Measurements from ENCODE around the gene MYOF. TPM values are rescaled to one million over a fixed set of nuclear protein-coding genes. Genes with fewer than 3 reads are reported as not detected.

The MYOF gene
- total and polyA plus RNA-seq, 9 of the 15 experiments (the other 6 are each of a cell fraction or from before 2014, with no cell fraction given), result 0.06 to 0.27 TPM; not detected in 7

DNA sequence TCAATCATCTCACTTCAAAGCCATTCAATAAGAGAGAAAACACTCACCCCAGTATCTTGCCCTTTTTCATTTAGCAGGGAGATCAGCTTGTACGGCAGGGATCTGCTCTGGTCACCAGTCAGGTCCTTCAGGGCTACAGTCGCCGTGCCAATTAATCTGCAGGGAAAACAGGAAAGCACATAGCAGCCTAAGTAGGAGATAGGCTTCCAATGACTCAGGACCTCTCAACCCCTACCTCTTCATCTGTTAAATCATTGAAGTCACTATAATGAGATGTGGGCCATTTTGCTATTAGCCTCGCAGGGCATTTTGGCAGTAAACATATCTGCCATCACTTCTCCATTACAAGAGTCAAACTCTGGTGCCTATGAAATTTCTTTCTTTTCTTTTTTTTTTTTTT, 50.8 kb downstream of the MYOF start:
- in situ Hi-C loops (cut with MboI) (no loop called here), intact Hi-C loops (cut with micrococcal nuclease) (no loop called here)
- no peak for FAIRE-seq
- Histone ChIP-seq H4K20me1 (replicated peaks; ENCODE audit: control insufficient read depth, insufficient read depth, low read length) (no peaks in the 10 kb centered on the region), H3K4me2 (ENCODE audit: insufficient read depth, low read length) (no peak overlapping the region), H3K79me2 (ENCODE audit: control insufficient read depth, insufficient read depth, low read length) (no peaks in the 10 kb centered on the region), H3K9ac (ENCODE audit: insufficient read depth in 1 of 2, low read depth in 2 of 2, low read length in 2 of 2) (no peak overlapping the region), H3K4me3 (no peak overlapping the region), H2AFZ (ENCODE audit: low read depth, low read length) (no peak overlapping the region), H3K27ac (ENCODE audit: extremely low read depth, low read depth, low read length) (no peak overlapping the region), H3K9me1 (ENCODE audit: control insufficient read depth, insufficient read depth, low read length) (no peaks in the 10 kb centered on the region), H3K27me3 (ENCODE audit: control insufficient read depth in 2 of 2, insufficient read depth in 2 of 2, low read length in 2 of 2) (peaks cover 0 to 3% of the 10 kb centered on the region in 2 experiments; a peak in 2 of 5 replicates), H3K9me3 (replicated peaks; ENCODE audit: control insufficient read depth, insufficient read depth, low read depth, low read length) (no peaks in the 10 kb centered on the region), H3K4me1 (replicated peaks in 1 of 2; ENCODE audit: control insufficient read depth in 2 of 2, insufficient read depth in 2 of 2, low read length in 2 of 2) (no peaks in the 10 kb centered on the region), H3K36me3 (ENCODE audit: control insufficient read depth, insufficient read depth, low read length) (no peaks in the 10 kb centered on the region)
- POLR2A ChIA-PET, result no interaction called here
- BruUV-seq (replicated peaks), result no TSS peak
- WGBS (ENCODE audit: insufficient coverage, low coverage, missing lambda C conversion rate), result 8% methylated on average over 4 of the region's 4 CpGs
- CTCF ChIA-PET (ENCODE audit: low intra/inter-chr PET ratio), result interaction anchor here (0.7 kb wide), 1 partner anchor 12 kb away, joined by 5 read pairs; no protein-coding TSS in a partner anchor
- no peak for TF ChIP-seq MEF2A (IDR thresholded peaks at IDR 0.05; ENCODE audit: control insufficient read depth, low read depth, low read length)
- TF ChIP-seq NR2C2 (CRISPR knock-in tag; IDR thresholded peaks at IDR 0.05), result no peak
- no peak for TF ChIP-seq NR2C2 (tag; IDR thresholded peaks at IDR 0.05)
- TF ChIP-seq PHF20 (IDR thresholded peaks at IDR 0.05; ENCODE audit: partially characterized antibody), result no peak
- TF ChIP-seq MYNN (IDR thresholded peaks at IDR 0.05), result no peak
- TF ChIP-seq MYNN (CRISPR knock-in tag; IDR thresholded peaks at IDR 0.05), result no peak
- no peak for TF ChIP-seq ATF2 (CRISPR knock-in tag; IDR thresholded peaks at IDR 0.05)
- no peak for TF ChIP-seq NFE2L1 (tag; IDR thresholded peaks at IDR 0.05; ENCODE audit: borderline replicate concordance, low read depth)
- no peak for TF ChIP-seq CCAR2 (IDR thresholded peaks at IDR 0.05; ENCODE audit: low read depth, low read length)
- TF ChIP-seq, protein P1, sequence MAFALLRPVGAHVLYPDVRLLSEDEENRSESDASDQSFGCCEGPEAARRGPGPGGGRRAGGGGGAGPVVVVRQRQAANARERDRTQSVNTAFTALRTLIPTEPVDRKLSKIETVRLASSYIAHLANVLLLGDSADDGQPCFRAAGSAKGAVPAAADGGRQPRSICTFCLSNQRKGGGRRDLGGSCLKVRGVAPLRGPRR (CRISPR knock-in tag; IDR thresholded peaks at IDR 0.05), result no peak
- no peak for TF ChIP-seq SMAD3 (CRISPR knock-in tag; conservative IDR thresholded peaks at IDR 0.05)
- TF ChIP-seq ZNF583 (CRISPR knock-in tag; IDR thresholded peaks at IDR 0.05), result no peak
- TF ChIP-seq TARDBP (IDR thresholded peaks at IDR 0.05), result no peak
- TF ChIP-seq RBM15 (IDR thresholded peaks at IDR 0.05; ENCODE audit: insufficient read depth, low read length), result no peak
- no peak for TF ChIP-seq BCL6 (CRISPR knock-in tag; IDR thresholded peaks at IDR 0.05)
- TF ChIP-seq HCFC1 (IDR thresholded peaks at IDR 0.05; ENCODE audit: low read depth, low read length), result no peak
- TF ChIP-seq SP2 (IDR thresholded peaks at IDR 0.05; ENCODE audit: extremely low read depth, low read depth, low read length, poor library complexity, severe bottlenecking), result no peak
- TF ChIP-seq ETS2 (tag; IDR thresholded peaks at IDR 0.05; ENCODE audit: borderline replicate concordance, poor library complexity, severe bottlenecking), result no peak
- no peak for TF ChIP-seq ZNF431 (CRISPR knock-in tag; IDR thresholded peaks at IDR 0.05)
- TF ChIP-seq TAF7 (tag; IDR thresholded peaks at IDR 0.05), result no peak
- no peak for TF ChIP-seq SIN3B (IDR thresholded peaks at IDR 0.05; ENCODE audit: low read depth)
- ATAC-seq, result no peak
- no peak for DNase-seq (ENCODE audit: extremely low read depth in 1 of 4, low spot score in 3 of 4)

All from K562 (cell line).